Stimulated activated CD8-positive, alpha-beta memory T cell treated with anti-CD3 and anti-CD28 coated beads, Interleukin-7, amount 100 ng/mL, for 24 hours (primary cell): ENCODE results near the gene MAN2B2.
"Not testable (repeated sequence)": the region's sequence is repeated elsewhere in the genome, so short reads cannot be mapped to it uniquely, and the experiment has no call there.

Source experiments
- DNase-seq: peaks from one replicate; pipeline ENCODE4 v3.0.0-alpha.2; 2020; ENCODE audit warnings: low read depth

MAN2B2 gene

GRCh38 chr4:6617246-6617645 is 42.3 kb downstream of the MAN2B2 start:
- DNase-seq = no peak

- DNase-seq = no peak
Observed at GRCh38 chr4:6618386-6619115, 43.6 kb downstream of the MAN2B2 start.

DNA sequence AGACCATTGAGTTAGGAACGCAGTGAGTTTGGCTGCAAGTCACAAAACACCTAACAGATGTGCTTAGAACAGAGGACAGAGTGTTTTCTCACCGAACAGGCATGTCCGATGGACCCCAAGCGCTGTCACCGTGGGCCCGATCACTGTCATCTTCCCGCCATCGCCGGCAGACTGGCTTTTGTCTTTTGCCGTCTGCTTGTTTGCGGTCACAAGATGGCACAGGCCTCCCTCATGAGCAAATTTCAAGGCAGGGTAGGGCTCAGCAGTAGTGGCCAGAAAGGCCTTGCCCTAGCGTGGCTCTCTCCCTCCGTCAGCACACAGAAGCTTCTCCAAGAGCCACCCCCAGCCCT is 44.1 kb downstream of the MAN2B2 start:
- DNase-seq = no peak

DNA sequence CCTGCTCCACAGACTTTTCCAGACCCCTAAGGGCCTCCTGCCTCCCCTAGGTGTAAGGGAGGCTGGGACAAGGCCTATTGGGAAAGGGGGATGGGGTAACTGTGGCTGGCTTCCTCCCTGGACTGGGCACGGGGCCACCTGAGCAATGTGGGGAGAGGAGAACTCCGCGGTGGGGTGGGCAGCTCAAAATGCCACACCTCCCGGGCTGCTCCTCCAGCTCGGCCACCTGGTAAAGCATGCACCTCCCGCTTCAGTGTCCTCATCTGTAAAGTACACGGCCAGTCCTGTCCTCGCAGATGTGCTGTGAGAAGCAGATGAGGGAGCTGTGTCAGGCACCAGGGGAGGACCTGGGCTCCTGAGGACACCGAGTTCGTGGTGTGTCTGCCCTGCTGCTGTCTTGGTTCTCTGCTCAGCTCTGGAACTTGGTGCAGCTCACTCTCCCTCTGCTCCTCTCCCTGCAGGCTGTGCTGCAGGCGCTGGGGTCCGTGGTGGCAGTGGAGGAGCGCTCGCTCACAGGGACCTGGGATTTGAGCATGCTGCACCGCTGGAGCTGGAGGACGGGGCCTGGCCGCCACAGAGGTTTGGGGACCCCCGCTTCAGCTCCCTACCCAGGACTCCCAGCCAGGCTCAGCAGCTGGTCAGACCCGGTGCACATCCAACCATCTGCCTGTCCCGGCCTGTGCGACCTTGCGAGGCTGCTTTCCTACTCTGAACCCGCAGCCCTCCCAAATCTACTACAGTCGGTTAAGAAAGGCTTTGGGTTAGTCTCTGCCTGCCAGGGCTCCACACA is 44.7 kb downstream of the MAN2B2 start:
- DNase-seq = no peak

DNA sequence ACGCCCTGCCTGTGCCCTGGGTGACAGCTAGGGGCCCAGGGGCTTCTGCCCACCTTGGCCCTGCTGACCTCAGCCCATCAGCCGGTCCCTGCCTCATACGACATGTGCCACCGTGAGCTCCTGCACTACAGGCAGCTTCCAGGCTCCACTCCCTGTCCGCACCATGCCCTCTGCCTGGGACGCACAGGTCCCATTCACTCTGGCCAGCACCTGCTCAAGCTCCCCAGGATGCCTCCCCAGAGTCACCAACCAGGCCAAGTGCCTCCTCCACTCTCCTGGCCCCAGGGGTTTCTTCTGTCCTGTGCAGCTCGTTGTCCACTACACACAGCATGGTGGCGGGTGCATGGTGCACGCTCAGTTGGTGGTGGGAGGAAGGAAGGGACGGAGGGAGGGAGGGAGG is 45.3 kb downstream of the MAN2B2 start:
- no peak for DNase-seq

- no peak for DNase-seq
Observed at GRCh38 chr4:6620891-6621555, 46.0 kb downstream of the MAN2B2 start.

DNA sequence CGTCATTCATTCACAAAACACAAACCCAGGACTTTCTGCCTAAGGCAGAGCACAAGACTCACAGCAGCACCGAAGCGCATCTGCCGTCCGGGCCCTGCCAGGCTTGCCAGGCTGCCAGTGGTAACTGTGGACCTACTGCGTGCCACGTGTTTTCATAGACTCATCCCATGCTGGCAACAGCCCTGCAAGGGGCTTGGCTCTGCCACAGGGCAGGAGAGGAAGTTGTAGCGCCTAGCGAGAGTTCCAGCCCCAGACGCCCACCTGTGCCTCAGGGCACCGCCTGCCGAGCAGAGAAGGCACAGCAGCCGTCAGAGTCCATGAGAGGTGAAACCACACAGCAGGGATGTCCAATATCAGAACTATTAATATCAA is 46.6 kb downstream of the MAN2B2 start:
- no peak for DNase-seq

DNA sequence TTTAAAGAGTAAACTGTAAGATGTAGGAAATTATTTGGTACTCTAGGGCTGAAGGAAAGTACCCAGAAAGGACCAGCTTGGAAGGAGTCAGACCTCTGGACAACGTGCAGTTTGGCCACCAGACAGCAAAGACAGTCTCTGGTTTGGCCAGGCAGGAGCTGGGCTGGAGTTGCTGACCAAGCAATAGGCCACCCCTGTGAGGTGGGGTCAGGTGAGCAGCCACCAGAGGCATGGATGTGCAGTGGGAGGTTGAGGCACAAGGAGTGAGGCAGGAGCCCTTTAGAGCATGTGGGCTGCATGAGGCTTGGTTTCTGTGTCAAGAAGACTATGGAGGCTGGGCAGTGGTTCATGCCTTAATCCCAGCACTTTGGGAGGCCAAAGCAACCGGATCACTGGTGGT is 47.8 kb downstream of the MAN2B2 start:
- DNase-seq = no peak

DNA sequence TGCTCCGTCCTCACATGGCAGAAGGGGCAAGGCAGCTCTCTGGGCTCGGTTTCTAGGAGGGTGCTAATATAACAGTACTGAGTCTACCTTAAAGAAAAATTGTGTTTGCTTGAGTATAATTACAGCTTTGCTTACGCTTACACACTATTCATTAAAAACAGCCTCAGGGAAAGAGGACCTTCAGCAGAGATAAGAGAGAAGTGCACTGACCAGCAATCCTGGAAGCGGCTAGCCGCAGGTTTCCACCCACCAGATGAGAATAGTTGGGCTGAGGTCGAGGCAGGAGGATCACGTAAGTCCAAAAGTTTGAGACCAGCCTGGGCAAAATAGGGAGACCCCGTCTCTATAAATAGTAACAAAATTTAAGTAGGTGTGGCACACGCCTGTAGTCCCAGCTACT is 50.3 kb downstream of the MAN2B2 start:
- no peak for DNase-seq

GRCh38 chr4:6626066-6626465 is 51.1 kb downstream of the MAN2B2 start:
- DNase-seq = no peak

DNA sequence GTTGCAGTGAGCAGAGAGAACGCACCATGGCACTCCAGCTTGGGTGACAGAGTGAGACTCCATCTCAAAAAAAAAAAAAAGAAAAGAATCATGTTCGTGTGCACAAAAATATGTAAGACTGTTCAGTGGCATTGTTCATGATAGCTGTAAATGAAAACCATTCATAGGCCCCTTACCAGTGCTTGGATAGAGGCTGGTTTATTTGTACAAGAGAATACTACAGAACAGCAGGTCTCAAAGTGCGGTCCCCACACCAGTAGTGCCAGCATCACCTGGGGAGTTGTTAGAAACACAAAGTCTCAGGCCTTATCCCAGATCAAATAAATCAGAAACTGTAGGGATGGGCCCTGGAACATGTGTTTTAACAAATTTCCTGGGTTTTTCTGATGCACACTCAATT is 52.8 kb downstream of the MAN2B2 start:
- no peak for DNase-seq

- DNase-seq = not testable (repeated sequence)
Observed at GRCh38 chr4:6628484-6628883, 53.5 kb downstream of the MAN2B2 start.

- no peak for DNase-seq
Observed at GRCh38 chr4:6632125-6632524, 57.1 kb downstream of the MAN2B2 start.

DNA sequence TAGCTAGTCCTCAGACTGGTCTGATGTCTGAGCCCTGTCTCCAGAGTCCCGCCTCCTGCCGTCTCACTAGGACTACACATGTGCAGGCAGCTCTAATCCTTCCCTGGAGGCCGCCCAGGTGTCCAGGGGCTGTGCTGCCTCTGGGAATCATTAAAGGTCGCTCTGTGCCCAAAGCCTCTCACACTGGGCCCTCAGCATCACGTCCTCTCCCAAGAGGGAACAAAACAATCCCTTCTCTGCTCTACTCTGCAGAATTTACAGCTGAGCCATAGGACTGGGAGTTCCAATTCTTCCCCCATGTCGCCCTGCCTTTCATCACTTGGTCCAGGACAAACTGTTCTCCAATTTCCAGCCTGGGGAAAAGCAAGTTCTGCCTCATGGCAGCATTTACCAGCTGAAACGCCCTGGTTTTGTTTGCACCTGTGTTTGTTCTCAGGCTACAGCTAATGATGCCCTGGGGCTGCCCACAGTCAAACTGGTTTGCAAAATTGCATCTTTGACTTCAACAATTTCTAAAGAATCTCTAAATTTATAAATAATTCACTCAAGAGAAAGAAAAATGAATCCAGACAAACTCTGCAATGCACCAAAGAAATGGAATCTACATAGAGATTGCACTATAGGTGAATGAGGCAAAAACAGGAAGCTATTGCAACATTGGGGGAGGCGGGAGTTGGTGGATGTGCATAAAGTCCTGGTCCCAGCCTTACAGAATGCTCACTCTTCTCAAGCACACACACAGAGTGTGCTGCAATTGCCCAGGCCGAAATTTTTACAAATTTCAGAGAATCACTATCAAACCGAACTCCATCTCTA is 58.3 kb downstream of the MAN2B2 start:
- no peak for DNase-seq

DNA sequence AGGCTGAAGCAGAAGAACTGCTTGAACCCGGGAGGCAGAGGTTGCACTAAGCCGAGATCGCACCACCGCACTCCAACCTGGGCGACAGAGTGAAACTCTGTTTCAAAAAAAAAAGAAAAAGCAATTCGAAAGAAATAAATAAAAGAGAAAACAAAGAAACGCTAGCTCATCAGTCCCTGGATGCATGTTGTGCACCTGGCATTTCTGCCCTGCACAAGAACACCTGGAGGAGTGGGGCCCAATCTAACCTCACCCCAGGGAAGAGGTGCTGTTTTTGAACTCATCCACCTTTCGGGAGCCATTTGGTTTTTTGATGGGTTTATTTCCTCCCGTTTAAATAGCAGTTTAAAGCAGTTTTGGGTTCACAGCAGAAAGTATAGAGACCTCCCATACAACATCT is 59.8 kb downstream of the MAN2B2 start:
- DNase-seq = no peak

- no peak for DNase-seq
Observed at GRCh38 chr4:6639137-6639680, 64.2 kb downstream of the MAN2B2 start.

GRCh38 chr4:6640292-6641163 is 65.5 kb downstream of the MAN2B2 start, which contains the start of gene MRFAP1:
Gene MRFAP1 (plus strand): TSS chr4:6640685. CDS start chr4:6640863, 178 bp downstream.
- DNase-seq = peak; percentile 86

- peak; percentile 9 for DNase-seq
Observed at GRCh38 chr4:6641164-6641970, 66.4 kb downstream of the MAN2B2 start.

DNA sequence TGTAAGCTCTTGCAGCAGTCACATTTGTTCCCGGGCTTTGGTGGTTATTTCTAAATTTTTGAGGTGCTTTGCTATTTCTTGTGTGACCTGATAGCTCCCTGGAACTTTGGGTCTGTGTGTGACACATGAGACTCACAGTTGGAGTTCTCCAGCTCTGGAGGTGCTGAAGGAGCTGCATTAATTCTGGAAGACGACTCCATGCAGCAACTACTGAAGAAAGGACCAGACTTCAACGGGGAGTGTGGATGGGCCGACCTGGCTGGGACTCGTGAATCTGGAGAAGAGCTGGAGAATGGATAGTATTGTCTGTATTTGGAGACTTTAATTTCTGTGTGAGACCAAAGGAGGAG is 67.0 kb downstream of the MAN2B2 start:
- DNase-seq = no peak
